HG03280 (cell line): ENCODE measurements around the gene VPS8.
"Not testable (repeated sequence)": the region's sequence is repeated elsewhere in the genome, so short reads cannot be mapped to it uniquely, and the experiment has no call there.

Experiments used
- ATAC-seq: cut with Tn5 transposase; IDR thresholded peaks from one replicate; pipeline ENCODE4 v1.9.1; 2021; ENCODE audit warnings: mild to moderate bottlenecking, moderate library complexity; ENCODE audit not compliant: unreplicated experiment

VPS8 gene

GRCh38 chr3:184864000-184864399, 52.0 kb downstream of the VPS8 start:
- ATAC-seq: no peak

DNA sequence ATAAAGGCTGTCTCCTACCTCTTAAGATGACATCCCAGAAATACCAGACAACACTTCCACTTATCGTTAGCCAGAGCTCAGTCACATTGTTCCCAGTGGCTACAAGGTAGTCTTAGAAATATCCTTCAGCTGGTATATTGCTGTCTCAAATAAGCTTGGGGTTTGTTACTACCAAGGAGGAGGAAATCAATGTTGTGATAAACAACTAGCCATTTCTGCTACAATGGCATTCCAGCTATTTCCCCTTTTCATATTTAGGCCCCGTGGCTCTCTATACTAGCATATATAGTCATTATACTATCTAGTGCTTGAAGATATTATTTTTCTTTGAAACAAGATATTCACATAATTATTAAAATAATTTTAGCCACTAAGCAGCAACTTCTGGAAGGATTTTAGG, 56.5 kb downstream of the VPS8 start:
- no peak for ATAC-seq

GRCh38 chr3:184872200-184872599, 60.2 kb downstream of the VPS8 start:
- ATAC-seq: no peak

DNA sequence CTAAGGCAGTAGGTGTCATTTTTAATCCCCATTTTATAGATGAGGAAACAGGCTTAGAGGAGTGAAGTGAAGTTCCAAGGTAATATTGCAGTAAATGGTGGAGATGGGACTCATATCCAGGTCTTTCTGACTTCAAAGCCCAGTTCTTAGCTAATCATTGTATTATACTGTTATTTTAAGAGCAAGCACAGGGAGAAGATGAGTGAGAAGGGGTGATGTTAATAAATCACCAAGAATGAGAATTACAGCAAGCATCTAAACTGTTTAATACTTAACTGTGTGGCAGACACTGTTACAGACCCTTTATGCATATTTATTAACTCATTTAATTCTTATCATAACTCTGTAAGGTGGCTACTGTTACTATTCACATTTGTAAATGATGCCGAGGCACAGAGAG, 61.2 kb downstream of the VPS8 start:
- ATAC-seq: no peak

GRCh38 chr3:184874709-184875644, 63.0 kb downstream of the VPS8 start:
- ATAC-seq: no peak

- no peak for ATAC-seq
Measured at GRCh38 chr3:184880276-184881019, 68.5 kb downstream of the VPS8 start.

GRCh38 chr3:184884359-184885017, 72.5 kb downstream of the VPS8 start:
- ATAC-seq: peak; percentile 87

- ATAC-seq: no peak
Measured at GRCh38 chr3:184885112-184885511, 73.1 kb downstream of the VPS8 start.

- no peak for ATAC-seq
Measured at GRCh38 chr3:184887574-184887973, 75.6 kb downstream of the VPS8 start.

DNA sequence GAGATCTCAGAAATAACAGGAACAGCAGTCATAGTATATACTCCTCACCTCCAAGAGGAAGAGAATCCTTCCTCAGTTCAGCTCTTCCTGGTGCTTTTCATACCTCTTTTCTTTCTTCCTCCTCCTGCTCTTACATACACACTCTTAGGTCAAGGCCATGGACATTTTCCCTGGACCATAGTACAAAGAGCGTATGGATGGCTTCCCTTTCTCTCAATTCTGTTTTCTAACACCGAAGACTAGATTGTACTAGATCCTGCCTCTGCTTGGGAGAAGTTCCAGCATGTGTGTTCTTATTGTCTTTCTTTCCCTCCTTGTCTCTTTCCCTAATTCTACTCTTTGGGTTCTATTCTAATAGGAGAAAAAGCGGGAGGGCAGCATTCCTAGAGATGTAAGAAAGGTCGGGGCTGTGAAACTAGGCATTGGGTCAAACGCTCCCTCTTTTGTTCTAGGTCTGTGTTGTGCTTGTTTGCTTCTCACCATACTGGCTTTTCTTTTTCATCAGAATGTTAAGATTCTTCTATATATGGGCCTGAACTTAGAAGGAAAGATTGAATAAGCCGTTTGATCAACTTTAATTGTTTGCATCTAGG, 77.4 kb downstream of the VPS8 start:
- ATAC-seq: no peak

- no peak for ATAC-seq
Measured at GRCh38 chr3:184894051-184894450, 82.1 kb downstream of the VPS8 start.

DNA sequence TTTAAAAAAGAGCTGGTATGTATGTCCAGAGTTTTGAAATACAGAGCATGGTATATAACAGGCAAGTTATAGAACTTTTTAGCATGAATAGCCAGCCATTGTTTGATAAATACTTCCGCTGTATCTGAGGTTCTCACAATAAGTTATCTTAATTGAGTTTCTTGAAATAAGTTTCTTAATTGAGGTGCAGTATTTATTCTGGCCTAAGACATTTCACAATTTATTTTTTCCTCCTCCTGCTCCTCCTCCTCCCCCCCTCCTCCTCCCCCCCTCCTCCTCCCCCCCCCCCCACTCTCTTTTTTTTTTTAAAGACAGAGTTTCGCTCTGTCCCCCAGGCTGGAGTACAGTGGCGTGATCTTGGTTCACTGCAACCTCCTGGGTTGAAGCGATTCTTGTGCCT, 83.4 kb downstream of the VPS8 start:
- no peak for ATAC-seq

- no peak for ATAC-seq
Measured at GRCh38 chr3:184896336-184896735, 84.4 kb downstream of the VPS8 start.

GRCh38 chr3:184899953-184900595, 88.1 kb downstream of the VPS8 start:
- no peak for ATAC-seq

DNA sequence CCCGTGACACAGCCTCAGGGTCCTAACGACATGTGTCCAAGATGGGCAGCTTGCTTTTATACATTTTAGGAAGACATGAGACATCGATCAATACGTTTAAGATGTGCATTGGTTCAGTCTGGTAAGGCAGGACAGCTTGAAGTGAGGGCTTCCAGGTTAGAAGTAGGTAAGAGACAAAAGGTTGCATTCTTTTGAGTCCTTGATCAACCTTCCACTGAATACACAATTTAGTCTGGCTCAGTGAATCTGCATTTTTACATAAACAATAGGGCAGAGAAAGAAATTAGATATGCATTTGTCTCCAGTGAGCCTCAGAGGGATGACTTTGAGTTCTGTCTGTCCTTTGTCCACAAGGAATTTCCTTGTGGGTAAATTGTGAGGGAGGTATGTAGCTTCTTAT, 95.1 kb downstream of the VPS8 start:
- ATAC-seq: not testable (repeated sequence)

DNA sequence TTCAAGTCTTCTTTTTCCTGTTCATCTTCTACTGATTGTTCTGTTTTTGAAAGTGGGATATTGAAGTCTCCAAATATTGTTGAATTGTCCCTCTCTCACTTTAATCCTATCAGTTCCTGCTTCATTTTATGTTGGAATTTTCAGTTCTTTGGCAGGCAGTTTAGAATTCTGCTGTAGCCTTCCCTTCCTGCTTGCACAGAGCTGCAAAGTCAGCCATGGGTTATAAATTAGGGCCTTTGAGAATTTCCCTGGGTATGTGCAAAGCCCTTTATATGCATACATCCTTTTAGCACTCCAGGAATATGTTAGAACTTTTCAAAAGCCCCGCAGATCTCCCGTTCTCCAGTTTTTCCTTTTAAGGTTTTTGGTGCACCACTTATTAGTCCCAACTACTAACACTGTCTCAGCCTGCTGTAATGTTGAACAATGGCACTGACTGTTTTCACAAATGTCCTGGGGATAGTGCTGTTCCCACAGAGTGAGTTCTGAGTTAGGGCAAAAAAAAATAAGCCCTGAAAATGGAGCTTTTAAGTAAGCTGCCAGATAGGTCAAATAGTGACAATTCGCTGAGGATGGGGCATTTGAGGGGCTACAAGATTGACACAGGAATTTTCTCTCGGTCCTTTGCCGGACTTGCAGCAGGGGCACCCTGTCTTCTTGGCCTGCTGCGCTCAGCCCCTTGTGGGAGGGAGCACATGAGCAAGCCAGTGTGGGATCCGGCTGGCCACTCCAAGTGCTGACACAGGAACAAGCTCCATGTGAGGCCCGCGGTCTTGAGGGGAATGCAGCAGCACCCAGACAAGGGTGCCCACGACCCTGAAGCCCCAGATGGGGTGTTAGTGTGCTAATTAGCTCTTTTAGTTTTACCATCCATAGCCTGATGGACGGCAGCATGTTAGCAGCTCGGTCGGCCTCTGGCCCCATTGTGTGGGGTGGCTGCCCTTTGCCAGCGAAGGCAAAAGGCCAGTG, 96.0 kb downstream of the VPS8 start:
- ATAC-seq: no peak

DNA sequence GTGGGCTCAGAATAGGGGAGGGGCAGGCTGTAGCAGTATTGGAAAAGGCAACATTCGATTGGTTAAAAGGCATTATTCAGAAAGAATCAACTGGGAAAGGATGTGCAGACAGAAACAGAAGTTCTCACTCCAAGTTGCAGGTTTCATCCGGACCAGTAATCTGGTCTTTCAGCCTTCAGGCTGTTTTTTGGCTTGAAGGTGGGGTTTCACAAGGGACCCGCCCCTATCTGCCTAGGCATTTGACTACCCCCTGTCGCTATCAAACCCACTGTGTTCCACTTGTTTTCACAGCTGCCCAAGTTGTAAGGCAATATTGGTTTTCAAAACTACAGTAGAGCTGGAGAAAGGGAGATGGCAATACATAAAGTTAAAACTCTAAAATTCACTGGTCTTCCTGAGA, 96.9 kb downstream of the VPS8 start:
- ATAC-seq: no peak

GRCh38 chr3:184910664-184911063, 98.7 kb downstream of the VPS8 start:
- no peak for ATAC-seq

DNA sequence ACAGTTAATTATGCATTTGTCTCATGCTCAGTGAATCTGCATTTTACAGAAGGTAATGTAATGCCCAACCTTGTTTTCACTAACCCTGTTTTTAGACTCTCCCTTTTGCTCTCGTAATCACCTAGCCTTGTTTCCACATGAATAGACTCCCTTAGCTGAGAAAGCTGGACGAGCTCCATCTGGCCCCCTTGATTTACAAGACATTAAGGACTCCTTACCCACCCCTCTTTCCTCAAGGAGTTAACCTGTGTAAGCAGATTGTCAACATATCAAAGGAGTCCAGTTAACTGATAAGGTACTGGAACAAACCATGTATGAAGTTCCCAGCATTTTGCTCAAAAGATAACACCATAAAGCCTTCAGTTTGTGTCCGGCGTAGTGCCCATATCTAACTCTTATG, 99.6 kb downstream of the VPS8 start:
- ATAC-seq: no peak

DNA sequence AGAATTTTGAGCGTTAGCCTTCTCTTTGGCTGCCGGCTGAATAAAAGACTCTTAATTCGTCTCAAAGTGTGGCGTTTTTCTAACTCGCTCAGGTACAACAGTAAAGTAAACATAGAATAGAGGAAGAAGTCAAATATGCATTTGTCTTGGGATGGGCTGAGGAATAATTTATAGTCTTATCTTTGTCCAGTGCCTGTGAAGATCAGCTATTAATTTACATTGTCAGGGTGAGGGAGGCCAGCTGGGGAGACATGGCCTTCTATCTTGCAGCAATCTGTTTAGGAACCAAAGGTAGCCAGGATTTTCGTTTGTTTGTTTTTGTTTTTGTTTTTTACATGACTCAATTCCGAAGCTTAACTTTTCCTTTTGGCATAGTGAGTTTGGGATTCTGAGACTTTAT, 100.2 kb downstream of the VPS8 start:
- no peak for ATAC-seq
